GM12801 (cell line): ENCODE measurements around the gene TBC1D22A.

Experiments
- TF ChIP-seq, protein P1 (sequence below): IDR thresholded peaks from one replicate; pipeline ENCODE4 v1.5.1; 2011; ENCODE audit warnings: control low read depth; ENCODE audit not compliant: insufficient read length; ENCODE audit errors: extremely low read depth

Gene TBC1D22A

DNA sequence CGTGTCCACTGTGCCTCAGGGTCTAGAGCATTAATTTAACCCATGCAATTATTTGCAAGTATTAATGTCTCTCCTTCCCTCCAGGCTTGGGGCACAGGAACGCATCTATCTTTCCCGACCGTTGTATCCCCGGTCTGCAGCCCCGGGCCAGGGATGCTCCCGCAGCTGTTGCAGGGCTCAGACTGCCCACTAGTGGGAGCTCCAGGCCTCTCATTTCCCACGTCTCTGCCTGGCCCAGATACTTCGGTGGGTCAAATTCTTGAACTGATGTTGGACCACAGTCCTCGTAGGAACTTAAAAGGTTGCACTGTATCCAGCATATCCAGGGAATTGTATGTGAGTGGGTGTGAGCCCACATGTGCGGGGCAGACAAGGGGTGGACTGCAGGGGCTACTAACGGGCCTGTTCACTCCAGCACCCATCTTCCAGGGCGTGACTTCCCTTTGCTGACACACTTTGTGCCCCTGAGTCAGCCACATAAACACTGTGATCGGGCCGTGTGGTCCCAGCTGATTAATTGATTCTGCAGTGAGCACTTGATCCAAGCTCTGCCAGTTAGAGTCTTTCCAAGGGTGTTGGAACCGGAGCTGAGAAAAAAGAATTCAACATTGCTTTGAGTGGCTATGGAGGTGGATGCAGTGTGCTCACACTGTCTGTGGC lies 451.3 kb downstream of the TBC1D22A start:
- TF ChIP-seq, protein P1, sequence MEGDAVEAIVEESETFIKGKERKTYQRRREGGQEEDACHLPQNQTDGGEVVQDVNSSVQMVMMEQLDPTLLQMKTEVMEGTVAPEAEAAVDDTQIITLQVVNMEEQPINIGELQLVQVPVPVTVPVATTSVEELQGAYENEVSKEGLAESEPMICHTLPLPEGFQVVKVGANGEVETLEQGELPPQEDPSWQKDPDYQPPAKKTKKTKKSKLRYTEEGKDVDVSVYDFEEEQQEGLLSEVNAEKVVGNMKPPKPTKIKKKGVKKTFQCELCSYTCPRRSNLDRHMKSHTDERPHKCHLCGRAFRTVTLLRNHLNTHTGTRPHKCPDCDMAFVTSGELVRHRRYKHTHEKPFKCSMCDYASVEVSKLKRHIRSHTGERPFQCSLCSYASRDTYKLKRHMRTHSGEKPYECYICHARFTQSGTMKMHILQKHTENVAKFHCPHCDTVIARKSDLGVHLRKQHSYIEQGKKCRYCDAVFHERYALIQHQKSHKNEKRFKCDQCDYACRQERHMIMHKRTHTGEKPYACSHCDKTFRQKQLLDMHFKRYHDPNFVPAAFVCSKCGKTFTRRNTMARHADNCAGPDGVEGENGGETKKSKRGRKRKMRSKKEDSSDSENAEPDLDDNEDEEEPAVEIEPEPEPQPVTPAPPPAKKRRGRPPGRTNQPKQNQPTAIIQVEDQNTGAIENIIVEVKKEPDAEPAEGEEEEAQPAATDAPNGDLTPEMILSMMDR = peak; percentile 24

DNA sequence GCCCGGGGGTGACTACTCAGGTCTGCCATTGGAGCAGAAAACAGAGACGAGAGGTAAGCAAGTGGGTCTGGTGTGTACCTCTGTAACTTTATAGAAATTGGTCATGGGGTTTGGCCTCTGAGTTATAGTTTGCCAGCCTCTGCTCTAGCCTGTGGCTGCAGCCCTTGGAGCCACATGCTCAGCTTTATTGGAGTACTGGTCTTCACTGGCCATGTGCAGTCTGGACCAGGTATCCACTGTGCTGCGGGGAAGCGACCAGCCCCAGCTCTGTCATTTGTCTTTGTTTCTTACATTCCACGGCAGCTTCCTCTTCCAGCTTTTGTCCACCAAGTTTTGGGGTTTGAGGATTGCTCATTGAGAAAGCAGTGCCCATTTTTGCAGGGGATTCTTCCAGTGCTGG lies 453.4 kb downstream of the TBC1D22A start:
- TF ChIP-seq, protein P1 = no peak

DNA sequence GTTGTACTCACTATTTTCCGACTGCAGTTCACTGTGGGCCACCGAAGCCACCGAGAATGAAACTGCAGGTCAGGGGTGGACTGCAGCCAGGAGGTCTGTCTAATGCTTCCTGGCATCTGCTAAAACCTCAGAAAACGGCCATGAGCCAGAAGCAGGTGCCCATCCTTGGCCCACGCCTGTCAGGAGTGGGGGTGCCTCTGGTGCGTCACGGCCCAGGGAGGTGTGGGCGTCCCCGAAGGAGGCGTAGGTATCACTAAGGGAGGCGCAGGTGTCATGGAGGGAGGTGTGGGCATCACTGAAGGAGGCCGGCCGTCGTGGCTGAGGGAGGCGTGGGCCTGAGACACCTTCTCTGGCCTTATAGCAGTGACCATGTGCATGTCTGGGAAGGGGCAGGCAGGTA lies 456.2 kb downstream of the TBC1D22A start:
- TF ChIP-seq, protein P1 = no peak

DNA sequence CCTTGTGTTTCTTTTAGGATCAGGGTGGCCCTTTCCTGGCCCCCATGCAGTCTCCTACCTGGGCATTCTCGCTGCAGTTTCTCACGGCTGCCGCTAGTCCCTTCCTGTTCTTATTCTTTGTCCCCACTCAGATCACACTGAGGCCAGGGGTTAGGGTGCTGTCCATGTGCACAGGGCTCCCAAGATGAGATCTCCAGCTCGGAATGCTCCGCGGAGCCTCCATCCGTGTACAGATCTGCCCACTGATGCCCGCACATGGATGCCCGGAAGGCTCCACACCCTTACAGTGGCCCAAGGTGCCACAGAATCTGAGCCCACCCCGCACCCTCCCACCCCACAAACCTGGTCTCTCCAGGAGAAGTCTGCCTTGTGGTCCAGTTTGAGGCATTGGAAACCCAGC lies 457.3 kb downstream of the TBC1D22A start:
- TF ChIP-seq, protein P1 = no peak

DNA sequence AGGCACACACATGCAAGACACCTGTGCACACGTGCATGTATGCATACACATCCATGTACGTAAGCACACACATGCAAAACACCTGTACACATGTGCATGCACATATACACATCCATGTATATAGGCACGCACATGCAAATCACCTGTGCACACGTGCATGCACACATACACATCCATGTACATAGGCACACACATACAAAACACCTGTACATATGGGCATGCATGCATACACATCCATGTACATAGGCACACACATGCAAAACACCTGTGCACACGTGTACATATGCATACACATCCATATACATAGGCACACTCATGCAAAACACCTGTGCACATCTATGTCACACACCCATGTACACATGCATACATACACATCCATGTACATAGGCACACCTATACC lies 458.3 kb downstream of the TBC1D22A start:
- TF ChIP-seq, protein P1 = no peak

DNA sequence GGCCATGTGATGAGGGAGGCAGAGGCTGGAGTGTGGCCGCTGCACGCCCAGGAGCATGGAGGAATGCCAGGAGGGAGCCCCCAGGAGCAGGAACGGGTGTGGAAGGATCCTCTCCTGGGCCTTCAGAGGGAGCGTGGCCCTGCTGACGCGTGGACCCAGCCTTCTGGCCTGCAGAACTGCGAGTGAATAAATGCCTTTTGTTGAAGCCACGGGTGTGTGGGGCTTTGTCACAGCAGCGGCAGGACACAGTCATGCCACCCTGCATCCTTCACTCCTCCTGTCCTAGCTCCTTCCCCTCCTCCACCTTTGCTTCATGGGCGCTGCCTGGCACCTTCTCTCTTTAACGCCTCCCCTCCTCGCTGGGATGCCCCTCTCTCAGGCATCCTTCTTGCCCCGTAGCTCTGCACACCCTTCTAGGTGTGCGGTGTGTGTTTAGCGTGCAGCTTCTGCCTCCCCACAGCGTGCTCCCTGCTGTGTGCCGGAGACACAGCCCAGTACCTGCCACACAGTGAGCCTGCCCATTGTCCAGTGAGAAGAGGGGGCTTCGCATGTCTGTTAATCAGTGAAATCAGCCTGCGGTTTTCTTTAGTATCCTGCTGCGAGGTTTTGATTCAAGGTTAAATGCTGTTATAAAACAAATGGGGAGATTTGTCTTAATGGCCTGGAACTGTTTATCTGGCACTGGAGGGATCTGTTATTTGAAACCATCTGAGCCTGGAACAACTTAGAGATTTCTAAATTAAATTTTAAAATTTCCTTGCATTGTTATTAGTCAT lies 459.6 kb downstream of the TBC1D22A start:
- TF ChIP-seq, protein P1 = no peak
